SH-SY5Y (cell line): ENCODE measurements around the gene TEX22.

Experiments used
- GATA2 ChIP-seq: IDR thresholded peaks from 2 replicates; pipeline ENCODE4 v1.6.1; 2011; ENCODE audit warnings: mild to moderate bottlenecking, low read depth, low read length
- GATA3 ChIP-seq: IDR thresholded peaks from 2 replicates; pipeline ENCODE4 v1.6.1; 2011; ENCODE audit warnings: low read depth, mild to moderate bottlenecking, low read length, moderate library complexity

- TF ChIP-seq GATA3 (no peak), GATA2 (no peak)
Observed at GRCh38 chr14:105398044-105398725, at the start of gene TEX22.
